Epithelial cell of prostate (primary cell): ENCODE measurements around the gene RCOR2.

Source experiments
- DNase-seq: peaks from one replicate; pipeline ENCODE4 v3.0.0-alpha.2; 2011; ENCODE audit warnings: low read depth, low spot score
- H3K27ac ChIP-seq: fragments of 450-650 bp; 2 replicates; pipeline ENCODE4 v1.5.1; 2017; ENCODE audit warnings: mild to moderate bottlenecking

Gene RCOR2

DNA sequence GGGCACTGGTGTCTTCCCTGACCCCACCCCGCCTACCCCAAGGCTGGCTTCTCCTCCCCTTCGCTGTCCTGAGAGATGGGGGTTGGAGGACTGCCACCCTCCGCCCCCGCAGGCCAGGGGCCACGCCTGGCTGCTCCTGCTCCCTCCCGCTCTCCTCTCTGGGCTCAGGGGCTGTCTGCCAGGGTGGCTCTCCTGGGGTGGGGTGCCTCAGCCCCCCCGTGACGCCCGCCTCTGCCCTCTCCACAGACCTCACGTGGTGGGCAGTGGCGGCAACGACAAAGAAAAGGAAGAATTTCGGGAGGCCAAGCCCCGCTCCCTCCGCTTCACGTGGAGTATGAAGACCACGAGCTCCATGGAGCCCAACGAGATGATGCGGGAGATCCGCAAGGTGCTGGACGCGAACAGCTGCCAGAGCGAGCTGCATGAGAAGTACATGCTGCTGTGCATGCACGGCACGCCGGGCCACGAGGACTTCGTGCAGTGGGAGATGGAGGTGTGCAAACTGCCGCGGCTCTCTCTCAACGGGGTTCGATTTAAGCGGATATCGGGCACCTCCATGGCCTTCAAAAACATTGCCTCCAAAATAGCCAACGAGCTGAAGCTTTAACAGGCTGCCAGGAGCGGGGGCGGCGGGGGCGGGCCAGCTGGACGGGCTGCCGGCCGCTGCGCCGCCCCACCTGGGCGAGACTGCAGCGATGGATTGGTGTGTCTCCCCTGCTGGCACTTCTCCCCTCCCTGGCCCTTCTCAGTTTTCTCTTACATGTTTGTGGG, 8.1 kb downstream of the RCOR2 start:
- no peak for DNase-seq
- no peak overlapping the region for H3K27ac ChIP-seq

DNA sequence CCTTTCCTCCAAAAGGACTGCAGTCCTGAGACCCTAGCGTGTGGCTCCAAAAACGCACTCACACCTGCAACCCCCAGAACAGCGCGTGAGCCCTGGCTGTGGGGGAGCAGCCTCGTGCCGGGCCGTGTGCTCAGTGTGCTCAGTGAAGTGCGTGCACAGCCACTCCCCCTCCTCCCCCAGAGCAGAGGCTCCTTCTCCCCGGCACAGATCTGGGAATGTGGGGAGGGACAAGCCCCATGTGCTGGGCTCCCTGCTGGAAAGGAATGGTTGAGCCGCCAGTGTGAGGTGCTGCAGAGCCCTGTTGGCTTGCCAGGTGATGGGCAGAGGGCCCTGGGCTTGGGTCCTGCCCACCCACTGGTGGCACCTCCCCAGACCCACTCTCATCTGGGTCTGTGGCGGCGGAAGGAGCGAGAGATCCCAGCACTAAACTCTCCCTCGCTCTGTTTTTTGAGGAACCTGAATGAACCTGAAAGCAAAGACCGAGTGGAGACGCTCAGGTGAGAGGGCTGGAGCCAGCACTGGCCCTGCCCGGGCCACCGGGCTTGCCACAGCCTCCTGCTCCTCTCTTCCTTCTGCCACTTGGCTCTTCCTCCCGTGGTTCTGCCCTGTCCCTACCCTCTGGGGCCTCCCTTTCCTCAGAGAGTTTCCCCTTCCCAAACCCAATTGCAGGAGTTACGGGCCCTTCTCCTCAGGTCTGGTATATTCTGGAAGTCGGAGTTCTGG, 9.0 kb downstream of the RCOR2 start:
- H3K27ac ChIP-seq = no peak overlapping the region
- no peak for DNase-seq

DNA sequence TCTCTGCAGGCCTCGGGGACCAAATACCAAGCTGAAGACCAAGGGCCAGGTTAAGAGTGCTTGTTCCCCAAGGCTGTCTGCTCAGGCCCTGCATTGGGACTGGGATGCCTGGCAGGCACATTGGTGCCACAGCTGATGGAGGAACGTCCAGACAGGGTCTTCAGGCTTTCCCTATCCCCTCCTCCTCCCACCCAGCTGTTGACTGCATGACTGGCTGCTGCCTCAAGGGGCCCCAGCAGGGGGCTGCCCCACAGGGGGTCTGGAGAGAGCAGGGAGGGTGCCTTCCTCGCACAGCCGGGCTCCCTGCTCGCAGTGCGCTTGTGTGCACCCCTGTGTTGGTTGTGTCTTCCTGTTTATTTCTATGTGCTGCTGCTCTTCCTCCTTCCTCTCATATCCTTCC, 9.9 kb downstream of the RCOR2 start:
- no peak overlapping the region for H3K27ac ChIP-seq
- DNase-seq = no peak

DNA sequence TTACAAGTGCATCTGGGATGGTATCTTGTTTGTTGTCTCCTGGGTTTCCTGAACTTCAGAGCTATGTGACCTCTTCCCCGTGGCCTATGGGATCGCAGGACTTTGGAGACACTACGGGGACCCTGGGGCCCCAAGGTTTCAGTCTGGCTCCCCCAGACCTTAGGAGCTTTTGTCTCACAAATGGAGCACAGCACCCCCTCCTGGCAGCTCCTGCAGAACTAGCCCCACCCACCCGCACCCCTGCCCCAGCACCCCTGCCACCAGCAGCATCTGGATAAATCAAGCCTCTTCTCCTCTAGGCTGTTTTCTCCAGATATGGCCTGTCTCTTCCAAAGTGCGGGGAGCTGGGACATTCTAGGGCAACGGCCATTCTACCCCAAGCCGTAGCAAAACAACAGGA, 10.4 kb downstream of the RCOR2 start:
- no peak for DNase-seq
- no peak overlapping the region for H3K27ac ChIP-seq

DNA sequence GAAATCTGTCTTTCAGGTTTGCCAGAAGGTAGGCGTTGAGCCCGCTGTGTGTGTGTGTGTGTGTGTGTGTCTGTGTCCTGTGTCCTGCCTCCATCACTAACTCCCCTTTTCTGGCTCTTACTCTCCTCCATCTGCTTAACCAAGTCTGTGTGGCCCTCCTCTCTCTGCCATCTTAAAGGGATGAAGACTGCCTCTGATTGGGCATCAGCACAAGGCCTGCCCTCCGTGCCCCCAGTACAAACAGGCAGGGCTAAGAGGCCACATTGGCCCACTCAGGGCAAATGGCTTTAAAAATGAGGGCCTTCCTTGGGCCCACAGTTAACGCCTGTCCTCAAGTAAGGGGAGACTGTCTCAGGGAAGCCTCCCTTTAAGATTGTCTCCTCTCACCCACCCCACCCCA, 10.9 kb downstream of the RCOR2 start:
- no peak overlapping the region for H3K27ac ChIP-seq
- no peak for DNase-seq

DNA sequence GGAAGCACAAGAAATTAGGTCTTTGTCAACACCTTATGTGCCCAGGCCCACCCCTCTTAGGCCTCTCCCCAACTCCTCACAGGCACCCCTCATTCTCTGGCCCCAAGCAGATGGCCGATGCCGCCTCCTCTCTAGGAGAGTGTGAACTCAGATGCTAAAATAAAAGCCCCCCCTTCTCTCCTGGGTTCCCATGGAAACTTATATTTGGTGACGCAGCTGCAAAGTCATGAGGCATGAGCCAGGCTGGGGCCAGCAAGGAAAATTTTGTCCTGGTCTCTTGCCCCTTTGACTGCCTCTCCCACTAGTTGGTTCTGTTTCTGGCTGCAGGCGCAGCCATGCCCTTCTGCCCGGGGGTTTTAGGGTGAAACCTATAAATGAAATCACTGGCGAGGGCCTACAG, 11.8 kb downstream of the RCOR2 start:
- H3K27ac ChIP-seq = no peak overlapping the region

DNA sequence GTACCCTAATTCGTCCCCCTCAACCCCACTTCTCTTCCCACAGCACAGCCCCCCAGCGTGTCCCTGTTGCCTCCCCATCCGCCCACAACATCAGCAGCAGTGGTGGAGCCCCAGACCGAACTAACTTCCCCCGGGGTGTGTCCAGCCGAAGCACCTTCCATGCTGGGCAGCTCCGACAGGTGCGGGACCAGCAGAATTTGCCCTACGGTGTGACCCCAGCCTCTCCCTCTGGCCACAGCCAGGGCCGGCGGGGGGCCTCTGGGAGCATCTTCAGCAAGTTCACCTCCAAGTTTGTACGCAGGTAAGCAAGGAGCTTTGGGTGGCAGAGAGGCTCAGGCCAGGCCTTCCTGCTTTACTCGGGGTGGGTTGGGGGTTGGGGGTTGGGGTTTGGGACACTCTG, 12.2 kb downstream of the RCOR2 start:
- no peak overlapping the region for H3K27ac ChIP-seq
- DNase-seq = no peak

More for the DNA sequence above, 11.8 kb downstream of the RCOR2 start:
- no peak for DNase-seq

DNA sequence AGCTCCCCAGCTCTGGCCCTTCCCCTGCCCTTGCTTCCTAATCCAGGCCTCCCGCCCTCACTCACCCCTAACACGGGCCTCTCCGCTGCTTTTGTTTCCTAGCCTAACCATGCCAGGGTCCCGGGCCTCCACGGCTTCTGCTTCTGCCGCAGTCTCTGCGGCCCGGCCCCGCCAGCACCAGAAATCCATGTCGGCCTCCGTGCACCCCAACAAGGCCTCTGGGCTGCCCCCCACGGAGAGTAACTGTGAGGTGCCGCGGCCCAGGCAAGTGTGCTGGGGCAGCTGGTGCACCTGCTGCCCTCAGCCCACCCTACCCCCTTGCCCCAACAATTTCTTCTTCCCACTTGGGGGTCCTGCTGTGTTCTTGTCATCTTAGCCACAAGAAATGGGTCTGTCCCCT, 13.1 kb downstream of the RCOR2 start:
- no peak for DNase-seq
- H3K27ac ChIP-seq = no peak overlapping the region

DNA sequence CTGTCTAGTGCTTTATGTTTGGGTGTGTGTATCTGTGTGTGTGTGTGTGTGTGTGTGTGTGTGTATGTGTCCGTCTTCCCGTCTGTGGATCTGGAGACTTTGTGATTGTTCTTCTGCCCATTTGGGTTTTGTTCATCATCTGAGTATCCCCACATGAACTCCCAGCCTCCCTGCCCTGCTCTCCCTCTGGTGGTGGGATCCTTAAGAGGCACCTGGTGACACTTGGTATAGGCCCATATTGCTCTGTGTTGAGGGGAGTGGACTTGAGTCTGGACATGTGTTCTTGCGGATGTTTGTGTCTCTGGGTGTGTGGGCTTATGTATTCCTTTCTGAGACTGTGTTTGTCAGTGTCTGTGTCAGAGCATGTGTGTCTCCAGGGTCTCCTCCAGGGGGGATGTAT, 15.3 kb downstream of the RCOR2 start:
- no peak for DNase-seq

DNA sequence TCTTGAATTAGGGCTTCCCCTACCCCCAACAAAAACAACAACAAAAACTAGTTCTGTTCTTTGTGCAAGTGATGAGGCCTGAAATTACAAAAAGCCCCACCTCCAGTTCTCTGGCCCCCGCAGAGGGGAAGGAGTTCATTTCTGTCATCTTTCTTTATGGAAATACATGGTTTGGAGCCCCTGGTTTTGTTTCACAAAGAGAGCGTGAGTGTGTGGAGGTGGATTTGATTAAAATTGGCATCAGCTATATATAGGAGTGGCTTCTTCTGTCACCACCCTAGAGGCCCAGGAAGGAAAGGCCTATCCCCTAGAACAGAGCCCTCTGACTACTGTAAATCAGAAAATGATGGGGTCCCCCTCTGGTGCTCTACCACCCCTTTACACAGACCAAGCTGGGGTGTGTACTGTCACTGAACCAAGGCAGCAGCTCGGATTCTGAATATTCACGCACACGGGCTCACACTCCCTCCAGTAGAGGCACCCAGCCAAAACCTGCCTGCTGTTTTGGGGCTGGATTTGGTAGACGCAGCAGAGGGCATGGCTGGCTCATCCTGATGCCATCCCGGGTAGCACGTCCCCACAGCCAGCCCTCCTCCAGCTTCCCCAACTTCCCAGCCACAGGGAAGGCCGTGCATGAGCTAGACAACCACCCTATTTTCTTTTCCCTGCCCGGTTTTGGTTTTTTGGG, 19.4 kb downstream of the RCOR2 start:
- DNase-seq = no peak
- no peak overlapping the region for H3K27ac ChIP-seq

More for the DNA sequence above, 15.3 kb downstream of the RCOR2 start:
- no peak overlapping the region for H3K27ac ChIP-seq

DNA sequence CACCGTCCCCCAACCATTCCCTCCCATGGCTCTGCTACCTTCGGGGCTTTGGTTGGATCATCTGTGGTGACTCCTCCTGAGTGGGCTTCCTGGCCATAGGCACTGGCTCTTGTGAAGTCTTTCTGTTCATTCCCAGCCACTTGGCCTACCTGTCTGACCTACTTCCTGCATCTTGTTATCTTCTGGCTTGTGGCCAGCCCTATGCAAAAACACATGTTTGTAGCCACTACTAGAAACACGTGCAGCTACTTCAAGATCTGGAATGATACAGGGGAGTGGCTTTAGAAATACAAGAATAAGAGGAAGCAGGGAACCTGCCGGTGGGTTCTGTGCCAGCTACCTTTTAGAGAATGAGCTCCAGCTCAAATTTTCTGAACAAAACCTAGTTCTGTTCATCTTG, 20.9 kb downstream of the RCOR2 start:
- no peak for DNase-seq

DNA sequence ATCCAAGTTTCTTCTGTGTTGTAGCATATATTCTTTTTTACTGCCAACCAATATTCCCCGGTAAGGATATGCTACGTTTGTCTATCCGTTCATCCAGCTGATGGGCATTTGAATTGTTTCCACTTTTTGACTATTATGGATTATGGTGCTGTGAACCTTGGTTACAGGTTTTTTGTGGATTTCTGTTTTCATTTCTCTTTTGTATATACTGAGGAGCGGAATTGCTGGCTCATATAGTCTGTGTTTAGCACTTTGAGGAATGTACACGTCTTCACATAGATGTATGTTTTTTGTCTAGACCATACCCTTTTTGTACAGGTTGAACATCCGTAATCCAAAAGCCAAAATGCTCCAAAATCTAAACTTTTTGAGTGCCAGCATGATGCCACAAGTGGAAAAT, 23.6 kb downstream of the RCOR2 start:
- no peak overlapping the region for H3K27ac ChIP-seq
- DNase-seq = no peak

More for the DNA sequence above, 20.9 kb downstream of the RCOR2 start:
- H3K27ac ChIP-seq = no peak overlapping the region

DNA sequence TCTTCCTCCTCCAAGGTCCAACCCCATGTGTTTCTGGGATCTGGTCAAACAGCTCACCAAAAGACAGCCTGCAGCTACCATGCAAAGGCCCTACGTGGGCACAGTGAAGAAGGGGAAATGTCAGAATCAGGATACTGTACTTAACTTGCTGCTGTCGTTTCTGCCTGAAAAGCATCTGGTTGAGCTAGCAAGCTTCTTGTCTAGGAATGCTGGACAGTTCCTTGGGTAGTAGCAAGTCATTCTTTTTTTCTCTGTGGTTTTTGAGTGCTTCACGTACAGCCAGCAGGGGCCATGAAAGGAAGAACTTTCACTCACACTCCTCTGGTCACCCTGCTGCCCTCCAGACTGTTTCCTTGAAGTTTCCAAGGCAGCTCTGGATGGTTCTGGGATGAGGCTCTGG, 24.7 kb downstream of the RCOR2 start:
- no peak for DNase-seq
- no peak overlapping the region for H3K27ac ChIP-seq

DNA sequence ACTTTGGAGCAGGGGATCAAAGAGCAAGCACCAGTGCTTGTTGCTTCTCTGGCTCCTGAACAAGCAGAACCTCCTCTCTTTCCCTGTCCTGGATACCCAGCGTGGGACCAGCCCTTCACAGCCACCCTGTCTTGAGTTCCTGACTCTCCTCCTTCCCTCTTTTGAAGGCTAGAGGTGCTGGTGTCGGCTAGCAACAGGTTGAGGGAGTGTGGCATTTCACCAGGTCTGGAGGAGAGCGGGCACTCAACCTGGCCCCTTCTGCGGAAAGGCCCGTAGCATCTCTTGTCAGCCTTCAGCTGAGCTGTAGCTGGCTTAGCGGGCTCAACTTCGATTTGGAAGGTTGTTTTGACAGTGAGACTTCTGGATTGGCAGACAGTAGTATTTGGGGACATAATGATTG, 26.6 kb downstream of the RCOR2 start:
- H3K27ac ChIP-seq = peak overlapping the region; percentile 99
- no peak for DNase-seq

DNA sequence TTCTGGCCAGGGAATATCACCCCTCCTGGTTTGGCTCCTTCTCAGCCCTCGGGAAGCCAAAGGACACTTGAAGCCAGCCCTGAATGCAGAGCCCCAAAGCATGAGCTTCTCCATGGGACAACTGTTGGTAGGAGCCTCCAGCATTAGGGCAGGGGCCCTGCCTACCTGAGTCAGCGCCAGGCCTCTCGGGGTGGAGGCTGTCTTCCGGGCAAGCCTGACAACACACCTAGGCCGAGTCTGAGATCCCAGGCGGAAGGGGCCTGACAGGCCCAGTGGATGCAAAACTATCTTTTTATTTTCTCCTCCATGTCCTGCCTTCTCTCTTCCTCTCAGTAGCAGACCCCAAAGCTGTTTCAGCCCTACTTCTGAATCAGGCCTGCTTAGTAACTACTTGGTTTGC, 27.6 kb downstream of the RCOR2 start:
- peak overlapping the region; percentile 99 for H3K27ac ChIP-seq
- DNase-seq = peak; percentile 48

DNA sequence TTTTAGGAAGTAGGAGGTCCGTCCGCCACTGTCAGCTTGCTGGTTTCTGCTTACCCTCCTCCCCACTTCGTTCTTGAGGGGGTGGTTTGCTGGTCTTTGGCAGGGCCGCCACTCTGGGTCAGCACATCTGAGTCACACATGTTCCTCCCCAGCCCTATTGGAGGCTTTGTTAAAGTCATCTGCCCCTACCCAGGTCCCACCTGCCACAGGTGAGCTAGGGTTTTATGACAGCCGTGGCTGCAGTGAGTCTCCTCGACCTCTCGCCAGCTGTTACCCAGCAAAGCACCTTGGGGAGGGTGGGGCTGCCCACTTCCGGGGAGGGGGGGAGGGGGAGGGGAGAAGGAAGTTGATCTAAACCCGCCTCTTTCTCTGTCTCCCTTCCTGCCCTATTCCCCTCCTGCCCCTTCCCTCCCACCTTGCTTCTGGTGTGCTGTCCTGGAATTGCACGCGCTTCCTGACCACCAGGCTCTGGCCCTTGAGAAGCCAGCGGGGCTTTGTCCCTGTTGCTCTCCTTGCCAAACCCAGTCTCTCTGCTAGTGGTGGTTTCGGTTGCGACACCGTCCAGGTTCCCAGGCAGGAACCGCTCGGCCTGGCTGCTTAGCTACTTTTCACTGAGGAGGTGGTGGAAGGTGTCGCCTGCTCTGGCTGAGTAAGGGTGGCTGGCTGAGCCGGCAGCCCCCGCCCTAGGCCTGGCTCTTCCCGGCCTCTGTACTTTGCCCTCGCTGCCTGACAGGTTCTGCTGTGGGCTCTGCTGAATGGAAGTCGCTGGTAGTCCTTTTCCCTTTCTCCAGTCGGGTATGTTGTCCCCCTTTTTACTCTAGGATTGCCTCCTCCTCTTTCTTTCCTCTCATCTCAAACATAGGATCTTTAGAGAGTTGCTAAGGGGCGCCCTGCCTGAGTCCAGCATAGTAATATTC, 28.5 kb downstream of the RCOR2 start:
- DNase-seq = peak; percentile 73
- H3K27ac ChIP-seq = peak overlapping the region; percentile 99

DNA sequence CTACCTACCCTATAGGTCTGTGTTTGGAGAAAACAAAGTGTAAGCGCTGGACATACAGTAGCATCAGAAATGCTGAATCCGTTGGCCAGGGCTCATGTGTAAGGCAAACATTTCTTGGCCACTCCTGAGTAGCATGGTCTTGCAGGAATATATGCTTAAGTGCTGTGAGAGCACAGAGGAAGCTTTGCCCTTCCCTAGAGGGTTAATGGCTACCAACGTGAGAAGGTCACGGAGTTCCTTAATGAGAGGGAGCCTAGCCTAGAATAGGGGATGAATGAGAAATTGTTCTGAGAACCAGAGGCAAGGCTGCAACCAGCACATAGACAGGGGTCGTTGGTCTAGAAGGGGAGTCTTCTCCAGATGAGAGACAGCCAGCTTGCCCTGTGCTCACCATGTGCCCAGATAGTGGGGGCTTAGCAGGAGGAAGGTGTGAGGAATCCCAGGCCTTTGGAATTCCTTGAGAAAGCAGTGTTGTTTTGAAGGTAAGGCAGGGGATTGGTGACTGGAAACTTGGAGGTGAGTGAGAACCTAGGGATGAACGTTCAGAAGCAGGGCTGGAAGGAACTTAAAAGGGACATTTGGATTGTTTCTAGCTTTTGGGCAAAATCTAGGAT, 29.5 kb downstream of the RCOR2 start:
- DNase-seq = no peak
- H3K27ac ChIP-seq = peak overlapping the region; percentile 99

DNA sequence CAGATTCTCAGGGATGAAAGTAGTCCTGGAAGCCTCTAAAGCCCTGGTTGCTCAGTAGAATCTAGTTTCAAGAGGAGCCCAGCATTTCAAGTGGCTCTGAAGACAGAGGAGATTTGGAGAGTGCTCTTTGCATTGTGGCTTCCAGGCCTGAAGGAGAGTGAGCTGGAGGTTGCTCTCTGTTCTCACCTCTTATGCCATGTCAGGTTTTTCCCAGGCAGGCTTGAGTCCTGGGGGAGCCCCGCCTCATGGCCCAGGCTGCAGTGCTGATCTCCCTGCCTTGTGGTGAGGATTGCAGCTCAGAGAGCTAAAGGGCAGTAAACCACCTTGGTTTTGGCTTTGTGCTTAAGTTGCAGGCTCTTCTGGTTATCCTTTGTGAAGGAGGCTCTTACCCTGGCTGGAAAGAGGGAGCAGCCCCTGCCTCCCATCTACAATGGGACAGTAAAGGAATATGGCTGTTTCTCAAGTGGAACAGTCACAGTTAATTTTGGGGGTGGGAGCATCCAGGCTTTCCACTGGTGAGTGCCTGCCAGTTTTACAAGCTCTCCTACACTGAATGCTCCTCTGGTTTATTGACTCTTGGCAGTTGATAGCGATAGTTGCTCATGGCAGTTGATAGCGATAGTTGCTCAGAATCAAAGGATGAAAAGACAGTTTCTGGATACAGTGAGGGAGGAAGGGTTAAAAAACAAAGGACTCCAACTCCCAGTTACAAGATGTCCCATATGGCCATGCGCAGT, 32.6 kb downstream of the RCOR2 start:
- H3K27ac ChIP-seq = no peak overlapping the region
- no peak for DNase-seq

DNA sequence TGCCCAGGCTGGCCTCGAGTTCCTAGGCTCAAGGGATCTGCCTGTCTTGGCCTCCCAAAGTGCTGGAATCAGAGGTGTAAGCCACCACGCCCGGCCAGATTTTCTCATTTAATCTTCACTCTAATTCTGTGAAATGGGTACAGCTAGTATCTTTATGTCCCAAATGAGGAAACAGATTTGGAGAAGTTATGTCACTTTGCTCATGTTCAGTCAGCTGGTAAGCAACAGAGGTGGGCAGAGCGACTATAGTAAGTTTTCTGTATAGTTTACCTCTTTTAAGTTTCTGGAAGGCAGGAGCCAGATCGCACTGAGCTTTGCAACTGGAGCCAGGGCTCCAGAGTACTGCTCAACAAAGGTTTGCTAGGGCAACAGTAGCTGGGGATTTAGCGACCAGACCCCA, 33.2 kb downstream of the RCOR2 start:
- H3K27ac ChIP-seq = no peak overlapping the region
- no peak for DNase-seq
